Small intestine (tissue), 7 donors: ENCODE measurements around the gene PGP. TPM values are rescaled to one million over a fixed set of nuclear protein-coding genes. Genes with fewer than 3 reads are reported as not detected.
A peak's percentile ranks its signal among the peaks of the same experiment; 100 is the strongest.

Experiments used
- DNase-seq, 2 donors: peaks; one replicate each; pipeline versions ENCODE4 v3.0.0 to v3.0.0-alpha.2; 2013
- FAIRE-seq: peaks from 2 replicates; lab custom pipeline; 2012; peaks lifted over from hg19 to GRCh38; lab: Jason Lieb, UNC
- H3K27ac ChIP-seq, 3 donors: one replicate each; pipeline ENCODE4 v1.5.1; 2013; ENCODE audit warnings: low read length in 2 of 3, mild to moderate bottlenecking in 2 of 3, control low read depth in 1 of 3, inconsistent platforms in 1 of 3, low read depth in 1 of 3, moderate library complexity in 1 of 3
- H3K27me3 ChIP-seq, 3 donors: one replicate each; pipeline ENCODE4 v1.6.1; 2013; ENCODE audit warnings: low read length in 3 of 3, inconsistent platforms in 1 of 3; ENCODE audit not compliant: control insufficient read depth in 3 of 3, insufficient read depth in 3 of 3
- H3K36me3 ChIP-seq, 3 donors: one replicate each; pipeline ENCODE4 v1.6.1; 2013; ENCODE audit warnings: low read length in 3 of 3, inconsistent platforms in 1 of 3, low read depth in 1 of 3, mild to moderate bottlenecking in 1 of 3, moderate library complexity in 1 of 3; ENCODE audit not compliant: control insufficient read depth in 3 of 3, insufficient read depth in 2 of 3
- H3K4me1 ChIP-seq, 3 donors: one replicate each; pipeline ENCODE4 v1.6.1; 2013; ENCODE audit warnings: low read length in 2 of 3, inconsistent platforms in 1 of 3, low read depth in 1 of 3, mild to moderate bottlenecking in 1 of 3, moderate library complexity in 1 of 3; ENCODE audit not compliant: control insufficient read depth in 3 of 3, insufficient read depth in 2 of 3
- H3K4me3 ChIP-seq, 3 donors: one replicate each; pipeline ENCODE4 v1.5.1; 2013; ENCODE audit warnings: low read length in 3 of 3, control low read depth in 1 of 3, inconsistent platforms in 1 of 3, low read depth in 1 of 3, mild to moderate bottlenecking in 1 of 3, moderate library complexity in 1 of 3
- H3K9me3 ChIP-seq, 2 donors: one replicate each; pipeline ENCODE4 v1.6.1; 2013; ENCODE audit warnings: low read depth in 1 of 2, low read length in 1 of 2; ENCODE audit not compliant: control insufficient read depth in 2 of 2, insufficient read depth in 1 of 2
- WGBS, 3 donors: extraction: QIAGEN DNeasy Blood & Tissue Kit; methylation state at CpG; one replicate each; pipeline ENCODE4 v1.1.7; 2013; 5-methylcytosine and 5-hydroxymethylcytosine counted together
- polyA plus RNA-seq, 4 donors: library from polyadenylated mRNA; stranded (reverse) in 3 of 4; unstranded in 1 of 4; fragments of 200-250 nt in 3 of 4; fragments of 120-200 nt in 1 of 4; gene quantifications; one replicate each; pipeline versions ENCODE4 v1.2.1 to v1.2.3, GENCODE V29; 2013
- donor health status: healthy with polysubstance abuse.
- donor health status: control.
- donor health status: control.
- donor health status: Bipolar disorder and iron deficiency.
- donor health status: healthy.

The PGP gene
- polyA plus RNA-seq, 4 donors: 11.1 to 16.2 (median 13.4) TPM

- 90 to 97% (median 94%) methylated on average over 10 of the region's 10 CpGs for WGBS, 3 donors
- DNase-seq: no peak
- H3K36me3 ChIP-seq: peaks cover 11 to 72% (median 21%) of the 10 kb centered on the region in 3 donors
Observed at GRCh38 chr16:2175454-2175853, 39.2 kb downstream of the PGP start.

GRCh38 chr16:2174396-2175131 is 40.1 kb downstream of the PGP start:
- DNase-seq (no peak), FAIRE-seq (no peak)
- H3K27ac ChIP-seq: no peak overlapping the region
- no peaks in the 10 kb centered on the region for H3K27me3 ChIP-seq
- no peaks in the 10 kb centered on the region for H3K9me3 ChIP-seq
- H3K4me1 ChIP-seq: peaks cover 0 to 6% (median 0%) of the 10 kb centered on the region in 3 donors
- peaks cover 11 to 81% (median 21%) of the 10 kb centered on the region in 3 donors for H3K36me3 ChIP-seq
- no peak overlapping the region for H3K4me3 ChIP-seq
- 91 to 92% (median 92%) methylated on average over 21 of the region's 21 CpGs for WGBS, 3 donors

More at GRCh38 chr16:2175454-2175853, 39.2 kb downstream of the PGP start:
- FAIRE-seq: no peak
- Histone ChIP-seq H3K27ac (no peak overlapping the region), H3K9me3 (no peaks in the 10 kb centered on the region), H3K27me3 (no peaks in the 10 kb centered on the region), H3K4me1 (peaks cover 0 to 6% (median 0%) of the 10 kb centered on the region in 3 donors), H3K4me3 (no peak overlapping the region)

- no peaks in the 10 kb centered on the region for H3K27me3 ChIP-seq
- no peak overlapping the region for H3K4me3 ChIP-seq
- no peak overlapping the region for H3K27ac ChIP-seq
- no peaks in the 10 kb centered on the region for H3K9me3 ChIP-seq
- WGBS, 3 donors: 85 to 95% (median 94%) methylated on average over 3 to 4 of the region's 4 CpGs
- DNase-seq (no peak), FAIRE-seq (no peak)
- peaks cover 0 to 6% (median 0%) of the 10 kb centered on the region in 3 donors for H3K4me1 ChIP-seq
- peaks cover 11 to 87% (median 21%) of the 10 kb centered on the region in 3 donors for H3K36me3 ChIP-seq
Observed at GRCh38 chr16:2173916-2174315, 40.7 kb downstream of the PGP start.

- H3K4me1 ChIP-seq: peaks cover 0 to 6% (median 0%) of the 10 kb centered on the region in 3 donors
- FAIRE-seq (no peak), DNase-seq (no peak)
- no peak overlapping the region for H3K27ac ChIP-seq
- H3K9me3 ChIP-seq: no peaks in the 10 kb centered on the region
- WGBS, 3 donors: 93 to 95% (median 95%) methylated on average over 8 to 14 of the region's 14 CpGs
- peaks cover 11 to 93% (median 21%) of the 10 kb centered on the region in 3 donors for H3K36me3 ChIP-seq
- H3K4me3 ChIP-seq: no peak overlapping the region
- H3K27me3 ChIP-seq: no peaks in the 10 kb centered on the region
Observed at GRCh38 chr16:2173366-2173765, 41.3 kb downstream of the PGP start.

- FAIRE-seq (no peak), DNase-seq (no peak)
- peaks cover 9 to 96% (median 21%) of the 10 kb centered on the region in 3 donors for H3K36me3 ChIP-seq
- H3K4me3 ChIP-seq: no peak overlapping the region
- H3K4me1 ChIP-seq: peaks cover 0 to 6% (median 4%) of the 10 kb centered on the region in 3 donors
- WGBS, 3 donors: 92 to 94% (median 93%) methylated on average over 29 of the region's 29 CpGs
- no peaks in the 10 kb centered on the region for H3K9me3 ChIP-seq
- no peaks in the 10 kb centered on the region for H3K27me3 ChIP-seq
- no peak overlapping the region for H3K27ac ChIP-seq
Observed at GRCh38 chr16:2172688-2173335, 41.8 kb downstream of the PGP start.

- peaks cover 9 to 97% (median 19%) of the 10 kb centered on the region in 3 donors for H3K36me3 ChIP-seq
- peak in 1 of 2 donors; percentile 76 for DNase-seq
- no peaks in the 10 kb centered on the region for H3K27me3 ChIP-seq
- no peak for FAIRE-seq
- H3K9me3 ChIP-seq: no peaks in the 10 kb centered on the region
- 63 to 85% (median 73%) methylated on average over 25 to 28 of the region's 28 CpGs for WGBS, 3 donors
- no peak overlapping the region for H3K4me3 ChIP-seq
- no peak overlapping the region for H3K27ac ChIP-seq
- H3K4me1 ChIP-seq: peaks cover 0 to 15% (median 6%) of the 10 kb centered on the region in 3 donors
Observed at GRCh38 chr16:2171601-2172178, 43.0 kb downstream of the PGP start.

GRCh38 chr16:2170587-2171435 is 43.8 kb downstream of the PGP start:
- peaks cover 0 to 24% (median 7%) of the 10 kb centered on the region in 3 donors for H3K4me1 ChIP-seq
- FAIRE-seq (no peak), DNase-seq (no peak)
- H3K36me3 ChIP-seq: peaks cover 9 to 98% (median 12%) of the 10 kb centered on the region in 3 donors
- no peaks in the 10 kb centered on the region for H3K9me3 ChIP-seq
- H3K27ac ChIP-seq: no peak overlapping the region
- no peak overlapping the region for H3K4me3 ChIP-seq
- WGBS, 3 donors: 91% methylated on average over 37 to 47 of the region's 47 CpGs
- H3K27me3 ChIP-seq: no peaks in the 10 kb centered on the region
